ENCODE data around the gene MYMK.

The MYMK gene

GRCh38 chr9:133545494-133546286 is 20.9 kb upstream of the MYMK start:
- Histone ChIP-seq H3K9me3 (ENCODE audit: control insufficient read depth, insufficient read depth, low read length) (no peaks in the 10 kb centered on the region), H3F3A (ENCODE audit: control insufficient read depth, insufficient read depth) (no peaks in the 10 kb centered on the region), H3K4me1 (ENCODE audit: control insufficient read depth, low read length) (peaks cover 8% of the 10 kb centered on the region), H3K9me2 (replicated peaks; ENCODE audit: control insufficient read depth, low read length) (no peaks in the 10 kb centered on the region), H3K79me2 (ENCODE audit: control insufficient read depth, low read length) (no peaks in the 10 kb centered on the region), H3K36me3 (ENCODE audit: control insufficient read depth, low read length) (no peaks in the 10 kb centered on the region), H3K4me2 (ENCODE audit: low read length) (no peak overlapping the region), H4K20me1 (ENCODE audit: control insufficient read depth, insufficient read depth, low read depth, low read length) (no peaks in the 10 kb centered on the region), H3K27me3 (ENCODE audit: control insufficient read depth, low read length) (peaks cover 4% of the 10 kb centered on the region), H3K27ac (ENCODE audit: low read depth, low read length) (no peak overlapping the region), H3K4me3 (ENCODE audit: low read length) (no peak overlapping the region)
- TF ChIP-seq EZH2phosphoT487 (IDR thresholded peaks at IDR 0.05; ENCODE audit: borderline replicate concordance, low read length) (no peak), CTCF (IDR thresholded peaks at IDR 0.05; ENCODE audit: low read depth, low read length, poor library complexity, severe bottlenecking) (no peak)

- TF ChIP-seq EZH2phosphoT487 (IDR thresholded peaks at IDR 0.05; ENCODE audit: borderline replicate concordance, low read length) = no peak
- no peak for TF ChIP-seq CTCF (IDR thresholded peaks at IDR 0.05; ENCODE audit: low read depth, low read length, poor library complexity, severe bottlenecking)
- H3K4me2 ChIP-seq (ENCODE audit: low read length) = no peak overlapping the region
Measured at GRCh38 chr9:133543772-133544467, 19.2 kb upstream of the MYMK start.

GRCh38 chr9:133542002-133542401 is 17.2 kb upstream of the MYMK start:
- H3K9me3 ChIP-seq (ENCODE audit: control insufficient read depth, insufficient read depth, low read length) = no peaks in the 10 kb centered on the region
- H3K4me3 ChIP-seq (ENCODE audit: low read length) = no peak overlapping the region
- TF ChIP-seq EZH2phosphoT487 (IDR thresholded peaks at IDR 0.05; ENCODE audit: borderline replicate concordance, low read length) = no peak
- no peak for TF ChIP-seq CTCF (IDR thresholded peaks at IDR 0.05; ENCODE audit: low read depth, low read length, poor library complexity, severe bottlenecking)
- no peak overlapping the region for H3K4me2 ChIP-seq (ENCODE audit: low read length)
- H3K27me3 ChIP-seq (ENCODE audit: control insufficient read depth, low read length) = peaks cover 17% of the 10 kb centered on the region
- H3F3A ChIP-seq (ENCODE audit: control insufficient read depth, insufficient read depth) = no peaks in the 10 kb centered on the region
- no peak overlapping the region for H3K27ac ChIP-seq (ENCODE audit: low read depth, low read length)
- H3K9me2 ChIP-seq (replicated peaks; ENCODE audit: control insufficient read depth, low read length) = no peaks in the 10 kb centered on the region
- no peaks in the 10 kb centered on the region for H4K20me1 ChIP-seq (ENCODE audit: control insufficient read depth, insufficient read depth, low read depth, low read length)
- no peaks in the 10 kb centered on the region for H3K79me2 ChIP-seq (ENCODE audit: control insufficient read depth, low read length)
- peaks cover 14% of the 10 kb centered on the region for H3K4me1 ChIP-seq (ENCODE audit: control insufficient read depth, low read length)
- H3K36me3 ChIP-seq (ENCODE audit: control insufficient read depth, low read length) = no peaks in the 10 kb centered on the region

More at GRCh38 chr9:133543772-133544467, 19.2 kb upstream of the MYMK start:
- Histone ChIP-seq H3K9me3 (ENCODE audit: control insufficient read depth, insufficient read depth, low read length) (no peaks in the 10 kb centered on the region), H3F3A (ENCODE audit: control insufficient read depth, insufficient read depth) (no peaks in the 10 kb centered on the region), H3K9me2 (replicated peaks; ENCODE audit: control insufficient read depth, low read length) (no peaks in the 10 kb centered on the region), H3K79me2 (ENCODE audit: control insufficient read depth, low read length) (no peaks in the 10 kb centered on the region), H3K27me3 (ENCODE audit: control insufficient read depth, low read length) (peaks cover 17% of the 10 kb centered on the region), H3K4me3 (ENCODE audit: low read length) (no peak overlapping the region), H4K20me1 (ENCODE audit: control insufficient read depth, insufficient read depth, low read depth, low read length) (no peaks in the 10 kb centered on the region), H3K4me1 (ENCODE audit: control insufficient read depth, low read length) (peaks cover 19% of the 10 kb centered on the region), H3K27ac (ENCODE audit: low read depth, low read length) (no peak overlapping the region), H3K36me3 (ENCODE audit: control insufficient read depth, low read length) (no peaks in the 10 kb centered on the region)

Measured in DOHH2 (cell line).